DMS79 (cell line): ENCODE measurements around the gene ESR2.
"Not testable (repeated sequence)": the region's sequence is repeated elsewhere in the genome, so short reads cannot be mapped to it uniquely, and the experiment has no call there.

ENCODE experiments used
- DNase-seq: peaks from one replicate; lab custom pipeline; 2025; lab: John Stamatoyannopoulos, UW

ESR2 gene

GRCh38 chr14:64293976-64294671 lies at the start of gene ESR2:
TSS of gene ESR2 (minus strand) at chr14:64294371. CDS start at chr14:64282985, 11,386 bp downstream.
- DNase-seq = peak; percentile 13

GRCh38 chr14:64340560-64341196 lies 46.5 kb upstream of the ESR2 start:
- DNase-seq = no peak

GRCh38 chr14:64338616-64339316 lies 44.6 kb upstream of the ESR2 start:
- DNase-seq = peak; percentile 100

- peak; percentile 94 for DNase-seq
Measured at GRCh38 chr14:64337888-64338615, 43.9 kb upstream of the ESR2 start.

- no peak for DNase-seq
Measured at GRCh38 chr14:64329149-64329548, 35.0 kb upstream of the ESR2 start.

GRCh38 chr14:64326502-64326901 lies 32.3 kb upstream of the ESR2 start:
- no peak for DNase-seq

GRCh38 chr14:64324895-64325294 lies 30.7 kb upstream of the ESR2 start:
- DNase-seq = no peak

- no peak for DNase-seq
Measured at GRCh38 chr14:64324461-64324860, 30.3 kb upstream of the ESR2 start.

GRCh38 chr14:64320362-64320761 lies 26.2 kb upstream of the ESR2 start:
- not testable (repeated sequence) for DNase-seq

- DNase-seq = not testable (repeated sequence)
Measured at GRCh38 chr14:64318695-64319094, 24.5 kb upstream of the ESR2 start.

GRCh38 chr14:64303471-64303917 lies 9.3 kb upstream of the ESR2 start:
- DNase-seq = peak; percentile 73

- no peak for DNase-seq
Measured at GRCh38 chr14:64298773-64299172, 4.6 kb upstream of the ESR2 start.

GRCh38 chr14:64296561-64296960 lies 2.4 kb upstream of the ESR2 start:
- no peak for DNase-seq

GRCh38 chr14:64294672-64295413 lies 672 bp upstream of the ESR2 start:
- peak; percentile 56 for DNase-seq

- no peak for DNase-seq
Measured at GRCh38 chr14:64292197-64292596, 2.0 kb downstream of the ESR2 start.

- DNase-seq = no peak
Measured at GRCh38 chr14:64289571-64289970, 4.6 kb downstream of the ESR2 start.

GRCh38 chr14:64281805-64282204 lies 12.4 kb downstream of the ESR2 start:
- no peak for DNase-seq

GRCh38 chr14:64279704-64280668 lies 14.2 kb downstream of the ESR2 start:
- no peak for DNase-seq

- no peak for DNase-seq
Measured at GRCh38 chr14:64278458-64278857, 15.7 kb downstream of the ESR2 start.

GRCh38 chr14:64272019-64272418 lies 22.2 kb downstream of the ESR2 start:
- DNase-seq = no peak
